Stimulated activated CD4-positive, alpha-beta T cell treated with anti-CD3 and anti-CD28 coated beads, Interleukin-1b, Interleukin-23, amount 100 ng/mL, for 1 hour (primary cell): ENCODE data around the gene PRKCE.

ENCODE experiments used
- DNase-seq, 2 donors: peaks; one replicate each; pipeline ENCODE4 v3.0.0-alpha.2; 2020; ENCODE audit warnings: low read depth in 2 of 2

The PRKCE gene

GRCh38 chr2:46012618-46013240, 361.3 kb downstream of the PRKCE start:
- no peak for DNase-seq

- no peak for DNase-seq
Observed at GRCh38 chr2:46013726-46014125, 362.3 kb downstream of the PRKCE start.

- no peak for DNase-seq
Observed at GRCh38 chr2:46014911-46015654, 363.6 kb downstream of the PRKCE start.

GRCh38 chr2:46015671-46016070, 364.2 kb downstream of the PRKCE start:
- no peak for DNase-seq

GRCh38 chr2:46016091-46016490, 364.6 kb downstream of the PRKCE start:
- no peak for DNase-seq

- DNase-seq = no peak
Observed at GRCh38 chr2:46018773-46019591, 367.5 kb downstream of the PRKCE start.

GRCh38 chr2:46020416-46020815, 368.9 kb downstream of the PRKCE start:
- DNase-seq = no peak

- DNase-seq = no peak
Observed at GRCh38 chr2:46023165-46023854, 371.8 kb downstream of the PRKCE start.

- no peak for DNase-seq
Observed at GRCh38 chr2:46024146-46024779, 372.8 kb downstream of the PRKCE start.

- DNase-seq = no peak
Observed at GRCh38 chr2:46025081-46025480, 373.6 kb downstream of the PRKCE start.

GRCh38 chr2:46025676-46026075, 374.2 kb downstream of the PRKCE start:
- DNase-seq = no peak

- no peak for DNase-seq
Observed at GRCh38 chr2:46026431-46026830, 375.0 kb downstream of the PRKCE start.

- DNase-seq = no peak
Observed at GRCh38 chr2:46029332-46029811, 377.9 kb downstream of the PRKCE start.

- no peak for DNase-seq
Observed at GRCh38 chr2:46030330-46030729, 378.9 kb downstream of the PRKCE start.

GRCh38 chr2:46032161-46032813, 380.8 kb downstream of the PRKCE start:
- DNase-seq = no peak

GRCh38 chr2:46032996-46033395, 381.5 kb downstream of the PRKCE start:
- no peak for DNase-seq

- no peak for DNase-seq
Observed at GRCh38 chr2:46034535-46034934, 383.1 kb downstream of the PRKCE start.

GRCh38 chr2:46036929-46037328, 385.5 kb downstream of the PRKCE start:
- no peak for DNase-seq

- DNase-seq = no peak
Observed at GRCh38 chr2:46039543-46040303, 388.2 kb downstream of the PRKCE start.

GRCh38 chr2:46040563-46041155, 389.2 kb downstream of the PRKCE start:
- DNase-seq = no peak
